Pancreas (tissue), 10 donors: Measurements from ENCODE around the gene LRBA. TPM values are rescaled to one million over a fixed set of nuclear protein-coding genes. Genes with fewer than 3 reads are reported as not detected.

Source experiments
- ATAC-seq, 4 donors: fragments of 200-7000 bp; cut with Tn5 transposase; one replicate each; pipeline versions ENCODE4 v1.8.0 to v1.9.1; 2020; ENCODE audit warnings: mild to moderate bottlenecking in 4 of 4, moderate library complexity in 4 of 4
- DNase-seq, 6 donors: peaks; one replicate each; pipeline ENCODE4 v3.0.0-alpha.2; 2020
- FAIRE-seq: peaks from 2 replicates; lab custom pipeline; 2012; peaks lifted over from hg19 to GRCh38; lab: Jason Lieb, UNC
- H3K27ac ChIP-seq, 4 donors: fragments of 200-600 bp; sonication (generic); 1 replicate in 3 of 4; 2 replicates in 1 of 4; pipeline versions ENCODE4 v1.5.0 to v1.8.0; 2020
- H3K27me3 ChIP-seq, 4 donors: fragments of 200-600 bp; one replicate each; pipeline ENCODE4 v1.8.0; 2021
- H3K36me3 ChIP-seq, 3 donors: fragments of 200-600 bp; sonication (generic) in 1 of 3; one replicate each; pipeline versions ENCODE4 v1.5.0 to v1.8.0; 2020 to 2021
- H3K4me1 ChIP-seq, 3 donors: fragments of 200-600 bp; one replicate each; pipeline ENCODE4 v1.8.0; 2021
- H3K4me3 ChIP-seq, 4 donors: fragments of 200-600 bp; sonication (generic) in 2 of 4; one replicate each; pipeline versions ENCODE4 v1.5.0 to v1.8.0; 2020 to 2021
- H3K9me3 ChIP-seq, 4 donors: fragments of 200-600 bp; one replicate each; pipeline ENCODE4 v1.8.0; 2021
- WGBS, 2 donors: extraction: QIAGEN DNeasy Blood & Tissue Kit; methylation state at CpG; one replicate each; pipeline ENCODE4 v1.1.7; 2013; 5-methylcytosine and 5-hydroxymethylcytosine counted together
- intact Hi-C, 3 donors: fragments of 100-400 bp; cut with DNase I; formaldehyde crosslinking; loops; one replicate each; pipeline versions ENCODE4 v1.11.1 to v1.14.2; 2022
- polyA plus RNA-seq, 2 donors: library from polyadenylated mRNA; stranded (reverse); fragments of 200-250 nt; gene quantifications; one replicate each; pipeline ENCODE4 v1.2.3, GENCODE V29; 2013
- total RNA-seq, 6 donors: library from RNA; stranded (reverse); fragmentation: NEBNext Ultra II Directional in 4 of 6; extraction: Animal tissue kit (Norgen Biotek cat#: 25700) in 4 of 6; gene quantifications; one replicate each; pipeline versions ENCODE4 v1.2.1 to v1.2.4, GENCODE V29; 2021 to 2023
- TF ChIP-seq, protein P1 (sequence below), 4 donors: fragments of 200-600 bp; sonication (generic) in 3 of 4; IDR thresholded peaks; one replicate each; pipeline versions ENCODE4 v1.5.0 to v1.8.0; 2021; ENCODE audit warnings: antibody characterized with exemption in 4 of 4
- donor health status: healthy with polysubstance abuse.
- donor health status: DM: no; HTN: no; CAD: no; lungs with moderate emphysema.
- donor health status: DM: no; HTN: no; CAD: no.
- donor health status: control.
- donor health status: control.
- donor health status: Bipolar disorder and iron deficiency.
- donor health status: DM: yes; HTN: yes; CAD: no.
- donor health status: DM: no; HTN: no; CAD: no.
- donor health status: DM: no; HTN: no; CAD: no.
- donor health status: DM: yes; HTN: yes; CAD: no.

LRBA gene
- total and polyA plus RNA-seq, 8 donors = 6.6 to 35.3 (median 22.3) TPM

- Histone ChIP-seq H3K27me3 (no peaks in the 10 kb centered on the region), H3K27ac (no peak overlapping the region), H3K36me3 (no peaks in the 10 kb centered on the region), H3K4me3 (no peak overlapping the region), H3K9me3 (no peaks in the 10 kb centered on the region), H3K4me1 (no peaks in the 10 kb centered on the region)
- TF ChIP-seq, protein P1, sequence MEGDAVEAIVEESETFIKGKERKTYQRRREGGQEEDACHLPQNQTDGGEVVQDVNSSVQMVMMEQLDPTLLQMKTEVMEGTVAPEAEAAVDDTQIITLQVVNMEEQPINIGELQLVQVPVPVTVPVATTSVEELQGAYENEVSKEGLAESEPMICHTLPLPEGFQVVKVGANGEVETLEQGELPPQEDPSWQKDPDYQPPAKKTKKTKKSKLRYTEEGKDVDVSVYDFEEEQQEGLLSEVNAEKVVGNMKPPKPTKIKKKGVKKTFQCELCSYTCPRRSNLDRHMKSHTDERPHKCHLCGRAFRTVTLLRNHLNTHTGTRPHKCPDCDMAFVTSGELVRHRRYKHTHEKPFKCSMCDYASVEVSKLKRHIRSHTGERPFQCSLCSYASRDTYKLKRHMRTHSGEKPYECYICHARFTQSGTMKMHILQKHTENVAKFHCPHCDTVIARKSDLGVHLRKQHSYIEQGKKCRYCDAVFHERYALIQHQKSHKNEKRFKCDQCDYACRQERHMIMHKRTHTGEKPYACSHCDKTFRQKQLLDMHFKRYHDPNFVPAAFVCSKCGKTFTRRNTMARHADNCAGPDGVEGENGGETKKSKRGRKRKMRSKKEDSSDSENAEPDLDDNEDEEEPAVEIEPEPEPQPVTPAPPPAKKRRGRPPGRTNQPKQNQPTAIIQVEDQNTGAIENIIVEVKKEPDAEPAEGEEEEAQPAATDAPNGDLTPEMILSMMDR (IDR thresholded peaks at IDR 0.05) = no peak
- intact Hi-C loops = no loop called here
- FAIRE-seq = no peak
- no peak for ATAC-seq
- DNase-seq = no peak
- WGBS, 2 donors = 84 to 89% methylated on average over 4 of the region's 4 CpGs
These were observed 423.2 kb downstream of the LRBA start for GRCh38 chr4:150591904-150592303.

DNA sequence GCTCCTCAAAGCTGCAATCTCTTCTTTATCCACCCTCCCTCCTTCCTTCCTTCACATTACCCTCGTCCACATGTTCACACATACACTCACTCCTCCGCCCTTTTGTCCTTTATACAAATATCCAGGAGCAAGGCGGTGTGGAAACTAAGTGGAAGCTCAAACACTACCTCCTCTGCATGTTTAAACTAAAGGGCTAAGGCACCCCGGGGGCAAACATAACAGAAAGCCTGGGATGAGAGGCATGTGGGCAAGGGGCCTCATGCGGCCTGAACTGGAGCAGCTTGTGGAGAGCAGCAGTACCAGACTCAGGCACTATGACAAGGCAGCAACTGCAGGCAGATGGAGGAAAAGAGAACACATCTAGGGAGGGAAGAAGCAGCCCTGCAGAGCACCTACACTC is 423.7 kb downstream of the LRBA start:
- no peaks in the 10 kb centered on the region for H3K27me3 ChIP-seq
- no peaks in the 10 kb centered on the region for H3K36me3 ChIP-seq
- H3K27ac ChIP-seq = no peak overlapping the region
- no peaks in the 10 kb centered on the region for H3K9me3 ChIP-seq
- ATAC-seq (peak in 2 of 4 donors; percentile 40 to 57), DNase-seq (no peak), FAIRE-seq (no peak)
- intact Hi-C loops = no loop called here
- H3K4me1 ChIP-seq = no peaks in the 10 kb centered on the region
- TF ChIP-seq, protein P1 (IDR thresholded peaks at IDR 0.05) = no peak
- WGBS, 2 donors = 78 to 85% methylated on average over 5 of the region's 5 CpGs
- H3K4me3 ChIP-seq = no peak overlapping the region

DNA sequence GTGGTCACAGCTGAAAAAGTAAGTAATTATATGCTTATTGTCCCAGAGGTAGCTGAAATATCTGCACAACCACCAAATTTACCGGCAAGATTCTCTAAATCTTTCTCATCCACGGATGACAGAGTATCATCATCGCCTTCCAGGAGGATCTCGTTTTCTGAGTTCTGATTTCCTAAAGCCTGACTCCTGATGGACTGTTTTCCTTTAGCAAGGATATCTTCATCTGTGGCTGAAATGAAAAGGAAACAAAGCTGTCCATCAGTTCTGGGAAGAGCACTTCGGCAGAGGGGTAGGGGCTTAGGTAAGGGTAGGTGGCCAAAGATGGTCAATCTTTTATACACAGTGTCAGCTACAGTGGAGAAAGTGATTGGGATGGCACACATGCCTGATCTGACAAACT is 424.5 kb downstream of the LRBA start:
- FAIRE-seq (no peak), ATAC-seq (no peak), DNase-seq (no peak)
- Histone ChIP-seq H3K27ac (no peak overlapping the region), H3K27me3 (no peaks in the 10 kb centered on the region), H3K9me3 (no peaks in the 10 kb centered on the region), H3K4me3 (no peak overlapping the region), H3K36me3 (no peaks in the 10 kb centered on the region), H3K4me1 (no peaks in the 10 kb centered on the region)
- intact Hi-C loops = no loop called here
- TF ChIP-seq, protein P1 (IDR thresholded peaks at IDR 0.05) = no peak
- 92 to 95% methylated on average over 5 of the region's 5 CpGs for WGBS, 2 donors

DNA sequence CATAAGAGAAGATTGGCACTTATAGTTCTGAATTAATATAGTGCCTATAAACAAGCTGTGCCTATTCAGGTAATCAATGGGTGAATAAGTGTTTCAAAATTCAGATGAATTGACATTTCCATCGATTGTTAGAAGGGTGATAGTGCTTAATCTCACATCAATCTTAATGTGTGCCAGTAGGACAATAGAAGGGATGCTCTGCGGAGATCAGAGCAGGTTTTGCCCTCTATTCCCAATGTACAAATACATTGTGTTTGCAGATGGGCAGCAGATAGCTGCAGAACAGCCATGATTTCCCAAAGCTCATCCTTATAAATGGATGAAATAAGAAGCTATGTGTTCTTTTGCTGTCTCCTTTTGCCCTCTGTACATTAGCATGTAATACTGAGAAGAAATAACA is 425.9 kb downstream of the LRBA start:
- TF ChIP-seq, protein P1 (IDR thresholded peaks at IDR 0.05) = no peak
- Histone ChIP-seq H3K9me3 (no peaks in the 10 kb centered on the region), H3K36me3 (no peaks in the 10 kb centered on the region), H3K27me3 (no peaks in the 10 kb centered on the region), H3K27ac (no peak overlapping the region), H3K4me1 (no peaks in the 10 kb centered on the region), H3K4me3 (no peak overlapping the region)
- no peak for ATAC-seq
- no peak for FAIRE-seq
- 68 to 74% methylated on average over 2 of the region's 2 CpGs for WGBS, 2 donors
- no peak for DNase-seq
- intact Hi-C loops = no loop called here

DNA sequence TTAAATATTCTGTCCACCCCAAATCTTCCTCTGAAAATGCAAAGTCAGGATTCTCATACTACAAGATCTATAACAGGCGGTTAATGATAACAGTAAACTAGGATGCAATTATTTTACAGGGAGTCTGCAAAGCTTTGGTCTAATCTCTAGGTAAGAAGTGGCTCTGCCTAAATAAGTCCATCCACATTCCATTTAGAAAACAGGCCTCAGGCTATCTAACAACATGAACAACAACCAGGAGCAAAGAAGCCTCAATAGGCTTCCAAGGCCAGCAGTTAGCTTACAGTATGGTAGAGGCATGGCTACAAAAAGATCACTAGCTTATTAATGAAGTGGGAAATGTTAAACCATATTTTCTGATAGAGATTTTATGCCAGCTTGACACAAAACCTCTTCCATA is 426.8 kb downstream of the LRBA start:
- H3K4me3 ChIP-seq = no peak overlapping the region
- FAIRE-seq = no peak
- no peaks in the 10 kb centered on the region for H3K9me3 ChIP-seq
- no peaks in the 10 kb centered on the region for H3K27me3 ChIP-seq
- no peak for DNase-seq
- peaks cover 0 to 3% (median 0%) of the 10 kb centered on the region in 3 donors for H3K36me3 ChIP-seq
- H3K4me1 ChIP-seq = no peaks in the 10 kb centered on the region
- H3K27ac ChIP-seq = no peak overlapping the region
- WGBS, 2 donors = 96 to 98% methylated on average over 1 of the region's 1 CpG
- TF ChIP-seq, protein P1 (IDR thresholded peaks at IDR 0.05) = no peak
- intact Hi-C loops = no loop called here
- ATAC-seq = no peak
